ACC112 (cell line): ENCODE results near the gene SOCS3.
A peak's percentile ranks its signal among the peaks of the same experiment; 100 is the strongest.

Source experiments
- H2AFZ ChIP-seq: fragments of 200-600 bp; sonication (generic); one replicate; pipeline ENCODE4 v1.6.0; 2017; ENCODE audit warnings: antibody characterized with exemption, low read length; ENCODE audit not compliant: unreplicated experiment
- H3K27ac ChIP-seq: fragments of 200-600 bp; sonication (generic); 2 replicates; pipeline ENCODE4 v1.5.1; 2014; ENCODE audit warnings: low read depth, mild to moderate bottlenecking, antibody characterized with exemption, low read length, moderate library complexity
- H3K27me3 ChIP-seq: fragments of 200-600 bp; sonication (generic); 2 replicates; pipeline ENCODE4 v1.6.1; 2014; ENCODE audit warnings: mild to moderate bottlenecking, antibody characterized with exemption, low read length, moderate library complexity, mixed read lengths; ENCODE audit not compliant: insufficient read depth
- H3K36me3 ChIP-seq: fragments of 200-600 bp; sonication (generic); 2 replicates; pipeline ENCODE4 v1.6.1; 2016; ENCODE audit warnings: mild to moderate bottlenecking, antibody characterized with exemption, low read length, moderate library complexity, mixed read lengths; ENCODE audit not compliant: insufficient read depth
- H3K4me1 ChIP-seq: fragments of 200-600 bp; sonication (generic); one replicate; pipeline ENCODE4 v1.6.1; 2016; ENCODE audit warnings: low read length, mixed read lengths; ENCODE audit not compliant: insufficient read depth, unreplicated experiment, control insufficient read depth
- H3K4me3 ChIP-seq: fragments of 200-600 bp; sonication (generic); 2 replicates; pipeline ENCODE4 v1.5.1; 2014; ENCODE audit warnings: mild to moderate bottlenecking, low read depth, low read length
- H3K79me2 ChIP-seq: fragments of 200-600 bp; sonication (generic); one replicate; pipeline ENCODE4 v1.6.0; 2016; ENCODE audit warnings: low read length; ENCODE audit not compliant: control insufficient read depth, unreplicated experiment, insufficient read depth

The SOCS3 gene

GRCh38 chr17:78359997-78360370 is at the start of gene SOCS3:
SOCS3 (minus strand) TSS chr17:78360077; CDS start chr17:78359095, 982 bp downstream.
- Histone ChIP-seq H3K36me3 (peaks cover 8% of the 10 kb centered on the region; the same call in 1 of the 2 replicates), H2AFZ (no peak within 1 kb of the TSS), H3K27ac (peak within 1 kb of the TSS; percentile 87), H3K4me1 (peaks cover 14% of the 10 kb centered on the region), H3K79me2 (peaks cover 42% of the 10 kb centered on the region), H3K4me3 (peak within 1 kb of the TSS; percentile 97), H3K27me3 (no peaks in the 10 kb centered on the region)

- no peak overlapping the region for H2AFZ ChIP-seq
- peaks cover 4% of the 10 kb centered on the region for H3K4me1 ChIP-seq
- peaks cover 2% of the 10 kb centered on the region; the same call in 1 of the 2 replicates for H3K36me3 ChIP-seq
- no peak overlapping the region for H3K4me3 ChIP-seq
- peaks cover 36% of the 10 kb centered on the region for H3K79me2 ChIP-seq
- no peaks in the 10 kb centered on the region for H3K27me3 ChIP-seq
- H3K27ac ChIP-seq: no peak overlapping the region
These were observed 49.5 kb upstream of the SOCS3 start for GRCh38 chr17:78409191-78409928.

- Histone ChIP-seq H3K4me3 (no peak overlapping the region), H3K4me1 (peaks cover 4% of the 10 kb centered on the region), H2AFZ (no peak overlapping the region), H3K27ac (no peak overlapping the region), H3K27me3 (no peaks in the 10 kb centered on the region), H3K79me2 (peaks cover 37% of the 10 kb centered on the region), H3K36me3 (peaks cover 5% of the 10 kb centered on the region; the same call in 1 of the 2 replicates)
These were observed 48.7 kb upstream of the SOCS3 start for GRCh38 chr17:78408476-78409050.

- Histone ChIP-seq H3K27me3 (no peaks in the 10 kb centered on the region), H3K36me3 (peaks cover 5% of the 10 kb centered on the region; the same call in 1 of the 2 replicates), H3K4me1 (peaks cover under 1% of the 10 kb centered on the region), H3K27ac (no peak overlapping the region), H3K79me2 (peaks cover 37% of the 10 kb centered on the region), H3K4me3 (no peak overlapping the region), H2AFZ (no peak overlapping the region)
These were observed 47.6 kb upstream of the SOCS3 start for GRCh38 chr17:78407387-78408000.

- H3K4me3 ChIP-seq: no peak overlapping the region
- H3K36me3 ChIP-seq: peaks cover 5% of the 10 kb centered on the region; the same call in 1 of the 2 replicates
- H2AFZ ChIP-seq: no peak overlapping the region
- no peaks in the 10 kb centered on the region for H3K27me3 ChIP-seq
- no peaks in the 10 kb centered on the region for H3K4me1 ChIP-seq
- peaks cover 37% of the 10 kb centered on the region for H3K79me2 ChIP-seq
- H3K27ac ChIP-seq: no peak overlapping the region
These were observed 47.0 kb upstream of the SOCS3 start for GRCh38 chr17:78406920-78407319.

- Histone ChIP-seq H3K27ac (no peak overlapping the region), H3K4me1 (no peaks in the 10 kb centered on the region), H3K79me2 (peaks cover 37% of the 10 kb centered on the region), H3K36me3 (peaks cover 5% of the 10 kb centered on the region; the same call in 1 of the 2 replicates), H3K4me3 (no peak overlapping the region), H3K27me3 (no peaks in the 10 kb centered on the region), H2AFZ (no peak overlapping the region)
These were observed 46.5 kb upstream of the SOCS3 start for GRCh38 chr17:78406396-78406795.

- Histone ChIP-seq H3K4me3 (no peak overlapping the region), H3K27me3 (no peaks in the 10 kb centered on the region), H3K36me3 (peaks cover 6% of the 10 kb centered on the region; the same call in 1 of the 2 replicates), H3K4me1 (no peaks in the 10 kb centered on the region), H3K79me2 (peaks cover 27% of the 10 kb centered on the region), H3K27ac (no peak overlapping the region), H2AFZ (no peak overlapping the region)
These were observed 43.9 kb upstream of the SOCS3 start for GRCh38 chr17:78403822-78404221.

GRCh38 chr17:78401891-78402290 is 42.0 kb upstream of the SOCS3 start:
- H3K36me3 ChIP-seq: peaks cover 16% of the 10 kb centered on the region
- peaks cover 23% of the 10 kb centered on the region for H3K79me2 ChIP-seq
- H2AFZ ChIP-seq: no peak overlapping the region
- H3K27ac ChIP-seq: no peak overlapping the region
- H3K4me3 ChIP-seq: no peak overlapping the region
- peaks cover 12% of the 10 kb centered on the region for H3K4me1 ChIP-seq
- no peaks in the 10 kb centered on the region for H3K27me3 ChIP-seq

GRCh38 chr17:78401246-78401645 is 41.4 kb upstream of the SOCS3 start:
- H3K4me1 ChIP-seq: peaks cover 18% of the 10 kb centered on the region
- no peak overlapping the region for H3K4me3 ChIP-seq
- H3K27me3 ChIP-seq: no peaks in the 10 kb centered on the region
- H3K79me2 ChIP-seq: peaks cover 25% of the 10 kb centered on the region
- H3K27ac ChIP-seq: no peak overlapping the region
- H2AFZ ChIP-seq: no peak overlapping the region
- H3K36me3 ChIP-seq: peaks cover 19% of the 10 kb centered on the region

GRCh38 chr17:78400581-78401240 is 40.8 kb upstream of the SOCS3 start:
- Histone ChIP-seq H3K4me1 (peaks cover 18% of the 10 kb centered on the region), H3K27ac (no peak overlapping the region), H3K79me2 (peaks cover 27% of the 10 kb centered on the region), H3K4me3 (no peak overlapping the region), H3K27me3 (no peaks in the 10 kb centered on the region), H3K36me3 (peaks cover 21% of the 10 kb centered on the region), H2AFZ (no peak overlapping the region)
